ENCODE measurements around the gene CHKA. TPM values are rescaled to one million over a fixed set of nuclear protein-coding genes. Genes with fewer than 3 reads are reported as not detected.

The CHKA gene
- total and polyA plus RNA-seq, 9 of the 15 experiments (the other 6 are each of a cell fraction or from before 2014, with no cell fraction given), result 3.6 to 37.0 (median 30.2) TPM

- TF ChIP-seq ZNF239 (CRISPR knock-in tag; IDR thresholded peaks at IDR 0.05) (no peak), ETV5 (CRISPR knock-in tag; IDR thresholded peaks at IDR 0.05; ENCODE audit: low read depth) (peak; percentile 57; the same call in 1 of the 2 replicates), BCLAF1 (IDR thresholded peaks at IDR 0.05; ENCODE audit: borderline replicate concordance in 1 of 2, control insufficient read depth in 1 of 2, low read depth in 2 of 2, low read length in 1 of 2) (no peak), MAFF (IDR thresholded peaks at IDR 0.05; ENCODE audit: low read length) (no peak), GTF2B (IDR thresholded peaks at IDR 0.05; ENCODE audit: extremely low read depth, insufficient read length) (no peak), MEF2A (IDR thresholded peaks at IDR 0.05; ENCODE audit: control insufficient read depth, low read depth, low read length) (no peak), SAFB2 (IDR thresholded peaks at IDR 0.05; ENCODE audit: borderline replicate concordance, low read depth, low read length, severe bottlenecking) (no peak), POLR2B (IDR thresholded peaks at IDR 0.05; ENCODE audit: low read depth, partially characterized antibody) (no peak), ZNF134 (CRISPR knock-in tag; conservative IDR thresholded peaks at IDR 0.05) (no peak), SETDB1 (IDR thresholded peaks at IDR 0.05; ENCODE audit: low read length) (no peak), CEBPZ (IDR thresholded peaks at IDR 0.05; ENCODE audit: borderline replicate concordance, low read depth, low read length) (no peak), ILK (tag; IDR thresholded peaks at IDR 0.05; ENCODE audit: borderline replicate concordance, low read depth) (no peak), ATF1 (CRISPR knock-in tag; IDR thresholded peaks at IDR 0.05) (no peak), ATF1 (tag; IDR thresholded peaks at IDR 0.05) (peak; percentile 60), NELFE (IDR thresholded peaks at IDR 0.05; ENCODE audit: insufficient read depth, insufficient read length) (no peak), HEY1 (CRISPR knock-in tag; IDR thresholded peaks at IDR 0.05; ENCODE audit: borderline replicate concordance) (no peak), ELF4 (CRISPR knock-in tag; IDR thresholded peaks at IDR 0.05) (no peak), ATF3 (IDR thresholded peaks at IDR 0.05) (no peak), ATF3 (CRISPR knock-in tag; conservative IDR thresholded peaks at IDR 0.05) (no peak), ZNF146 (CRISPR knock-in tag; IDR thresholded peaks at IDR 0.05; ENCODE audit: unreplicated experiment) (no peak)
These were observed 117.2 kb downstream of the CHKA start, which contains the start of gene UNC93B1 (continued) for GRCh38 chr11:68003846-68004550.
